ENCODE results near the gene MAGEB4.

Gene MAGEB4

DNA sequence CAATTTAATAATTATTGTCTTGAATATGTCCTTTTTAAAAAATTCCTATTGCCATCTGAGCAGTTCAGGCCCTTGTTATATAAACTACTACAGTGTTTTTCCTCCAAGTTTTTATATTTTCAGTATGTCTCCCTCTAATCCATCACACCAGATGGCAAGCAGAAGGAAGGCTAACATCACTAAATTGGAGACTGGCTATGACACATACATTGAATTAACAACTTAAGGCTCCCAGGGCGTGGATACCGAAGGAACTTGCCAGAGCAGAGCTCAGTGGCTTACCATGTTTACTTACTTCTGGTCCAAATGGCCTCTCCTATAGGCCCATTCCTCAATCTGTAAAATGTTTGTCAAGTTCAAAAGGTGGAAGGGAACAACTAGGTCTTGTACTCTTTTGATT lies 18.1 kb downstream of the MAGEB4 start:
- Histone ChIP-seq H3K9ac (ENCODE audit: low read depth, low read length) (no peak overlapping the region), H3K4me1 (ENCODE audit: insufficient read depth, low read length) (no peaks in the 10 kb centered on the region), H3K9me3 (ENCODE audit: control insufficient read depth, insufficient read depth, low read length) (0 out of 2 replicates have a peak, but pooled peaks cover 7% of the 10 kb centered on the region), H3K36me3 (ENCODE audit: insufficient read depth, low read length) (no peaks in the 10 kb centered on the region)

- Histone ChIP-seq H3K36me3 (ENCODE audit: insufficient read depth, low read length) (no peaks in the 10 kb centered on the region), H3K9me3 (ENCODE audit: control insufficient read depth, insufficient read depth, low read length) (0 out of 2 replicates have a peak, but pooled peaks cover 4% of the 10 kb centered on the region), H3K9ac (ENCODE audit: low read depth, low read length) (no peak overlapping the region), H3K4me1 (ENCODE audit: insufficient read depth, low read length) (no peaks in the 10 kb centered on the region)
Observed at GRCh38 chrX:30261012-30261411, 19.2 kb downstream of the MAGEB4 start.

DNA sequence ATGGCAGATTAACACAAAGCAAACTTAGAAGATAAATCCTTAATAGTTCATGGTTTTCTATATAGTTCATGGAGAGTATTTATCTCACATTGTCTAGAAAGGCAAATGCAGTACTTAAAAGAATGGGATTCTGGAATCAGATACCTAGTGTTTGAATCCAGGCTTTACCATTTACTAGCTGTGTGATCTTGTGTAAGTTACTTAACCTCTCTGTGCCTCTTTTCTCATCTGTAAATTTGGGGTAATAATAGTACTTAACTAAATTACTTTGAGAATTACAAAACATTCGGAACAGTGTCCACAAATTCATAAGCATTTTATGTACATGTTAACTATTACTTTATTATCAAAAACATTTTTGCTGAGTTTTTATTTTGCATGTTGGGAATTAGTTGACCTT lies 21.0 kb downstream of the MAGEB4 start:
- Histone ChIP-seq H3K9ac (ENCODE audit: low read depth, low read length) (no peak overlapping the region), H3K9me3 (ENCODE audit: control insufficient read depth, insufficient read depth, low read length) (no peaks in the 10 kb centered on the region), H3K36me3 (ENCODE audit: insufficient read depth, low read length) (no peaks in the 10 kb centered on the region), H3K4me1 (ENCODE audit: insufficient read depth, low read length) (no peaks in the 10 kb centered on the region)

DNA sequence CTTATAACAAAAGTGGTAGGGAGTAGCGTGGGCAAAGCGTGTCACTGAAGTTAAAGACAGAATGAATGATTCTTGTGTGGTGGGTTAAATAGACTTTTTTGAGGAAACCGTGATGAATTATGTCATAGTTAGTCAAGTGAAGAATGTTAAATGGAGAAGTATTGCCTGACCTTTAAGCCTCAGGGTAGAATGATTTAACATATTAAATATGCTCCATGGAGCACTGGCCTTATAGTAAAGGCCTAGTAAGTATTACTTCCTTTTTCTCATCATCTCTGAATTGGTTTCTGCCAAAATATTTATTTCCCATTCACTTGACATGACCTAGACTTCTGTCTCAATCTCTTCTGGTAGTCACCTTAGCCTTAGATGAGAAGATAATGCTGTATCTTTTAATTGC lies 28.8 kb downstream of the MAGEB4 start:
- Histone ChIP-seq H3K4me1 (ENCODE audit: insufficient read depth, low read length) (no peaks in the 10 kb centered on the region), H3K36me3 (ENCODE audit: insufficient read depth, low read length) (no peaks in the 10 kb centered on the region), H3K9me3 (ENCODE audit: control insufficient read depth, insufficient read depth, low read length) (no peaks in the 10 kb centered on the region), H3K9ac (ENCODE audit: low read depth, low read length) (no peak overlapping the region)

DNA sequence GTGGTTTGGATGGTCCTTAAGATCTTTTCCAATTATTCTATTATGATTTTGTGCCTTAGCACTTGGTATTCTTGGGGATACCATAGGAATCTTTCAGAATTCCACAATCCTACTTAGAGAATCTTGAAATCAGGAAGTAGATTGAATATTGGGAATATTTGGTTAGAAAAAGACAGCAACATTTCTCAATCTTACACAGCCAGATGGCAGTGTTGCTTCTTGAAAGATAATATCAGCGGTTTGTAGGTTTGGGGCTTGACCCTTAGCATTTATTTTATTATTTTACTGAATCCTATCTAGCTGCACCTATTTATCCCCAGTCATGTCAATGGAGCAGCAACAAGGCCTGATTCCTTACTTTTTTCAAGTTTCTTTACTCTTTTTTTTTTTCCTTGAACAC lies 33.7 kb downstream of the MAGEB4 start:
- no peaks in the 10 kb centered on the region for H3K9me3 ChIP-seq (ENCODE audit: control insufficient read depth, insufficient read depth, low read length)
- no peak overlapping the region for H3K9ac ChIP-seq (ENCODE audit: low read depth, low read length)
- no peaks in the 10 kb centered on the region for H3K4me1 ChIP-seq (ENCODE audit: insufficient read depth, low read length)
- no peaks in the 10 kb centered on the region for H3K36me3 ChIP-seq (ENCODE audit: insufficient read depth, low read length)

DNA sequence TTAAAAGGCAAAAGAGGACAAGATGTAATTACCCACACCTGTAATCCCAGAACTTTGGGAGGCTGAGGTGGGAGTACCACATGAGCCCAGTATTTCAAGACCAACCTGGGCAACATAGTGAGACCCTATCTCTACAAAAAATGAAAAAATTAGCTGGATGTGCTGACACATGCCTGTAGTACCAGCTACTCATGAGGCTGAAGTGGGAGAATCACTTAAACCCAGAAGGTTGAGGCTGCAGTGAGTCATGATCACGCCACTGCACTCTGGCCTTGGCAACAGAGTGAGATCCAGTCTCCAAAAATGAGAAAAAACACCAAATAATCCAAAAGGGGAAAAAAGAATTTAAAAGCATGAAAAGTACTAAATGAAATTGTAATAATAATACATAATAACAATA lies 36.6 kb downstream of the MAGEB4 start:
- Histone ChIP-seq H3K9me3 (ENCODE audit: control insufficient read depth, insufficient read depth, low read length) (no peaks in the 10 kb centered on the region), H3K9ac (ENCODE audit: low read depth, low read length) (no peak overlapping the region), H3K36me3 (ENCODE audit: insufficient read depth, low read length) (no peaks in the 10 kb centered on the region), H3K4me1 (ENCODE audit: insufficient read depth, low read length) (peaks cover 5% of the 10 kb centered on the region; the same call in 1 of the 2 replicates)

DNA sequence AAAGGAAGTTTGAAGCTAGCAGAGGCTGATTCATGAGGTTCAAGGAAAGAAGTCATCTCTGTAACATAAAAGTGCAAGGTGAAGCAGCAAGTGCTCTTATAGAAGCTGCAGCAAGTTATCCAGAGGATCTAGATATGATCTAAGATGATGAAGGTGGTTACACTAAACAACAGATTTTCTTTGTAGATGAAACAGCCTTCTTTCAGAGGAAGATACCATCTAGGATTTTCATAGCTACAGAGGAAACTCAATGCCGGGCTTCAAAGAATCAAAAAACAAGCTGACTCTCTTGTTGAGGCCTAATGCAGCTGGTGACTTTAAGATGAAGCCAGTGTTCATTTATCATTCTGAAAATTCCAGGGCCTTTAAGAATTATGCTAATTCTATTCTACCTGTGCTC lies 38.6 kb downstream of the MAGEB4 start:
- Histone ChIP-seq H3K9me3 (ENCODE audit: control insufficient read depth, insufficient read depth, low read length) (no peaks in the 10 kb centered on the region), H3K9ac (ENCODE audit: low read depth, low read length) (no peak overlapping the region), H3K36me3 (ENCODE audit: insufficient read depth, low read length) (no peaks in the 10 kb centered on the region), H3K4me1 (ENCODE audit: insufficient read depth, low read length) (peaks cover 14% of the 10 kb centered on the region; the same call in 1 of the 2 replicates)

GRCh38 chrX:30282527-30282926 lies 40.7 kb downstream of the MAGEB4 start:
- no peaks in the 10 kb centered on the region for H3K9me3 ChIP-seq (ENCODE audit: control insufficient read depth, insufficient read depth, low read length)
- H3K9ac ChIP-seq (ENCODE audit: low read depth, low read length): no peak overlapping the region
- no peaks in the 10 kb centered on the region for H3K36me3 ChIP-seq (ENCODE audit: insufficient read depth, low read length)
- peaks cover 14% of the 10 kb centered on the region; the same call in 1 of the 2 replicates for H3K4me1 ChIP-seq (ENCODE audit: insufficient read depth, low read length)

DNA sequence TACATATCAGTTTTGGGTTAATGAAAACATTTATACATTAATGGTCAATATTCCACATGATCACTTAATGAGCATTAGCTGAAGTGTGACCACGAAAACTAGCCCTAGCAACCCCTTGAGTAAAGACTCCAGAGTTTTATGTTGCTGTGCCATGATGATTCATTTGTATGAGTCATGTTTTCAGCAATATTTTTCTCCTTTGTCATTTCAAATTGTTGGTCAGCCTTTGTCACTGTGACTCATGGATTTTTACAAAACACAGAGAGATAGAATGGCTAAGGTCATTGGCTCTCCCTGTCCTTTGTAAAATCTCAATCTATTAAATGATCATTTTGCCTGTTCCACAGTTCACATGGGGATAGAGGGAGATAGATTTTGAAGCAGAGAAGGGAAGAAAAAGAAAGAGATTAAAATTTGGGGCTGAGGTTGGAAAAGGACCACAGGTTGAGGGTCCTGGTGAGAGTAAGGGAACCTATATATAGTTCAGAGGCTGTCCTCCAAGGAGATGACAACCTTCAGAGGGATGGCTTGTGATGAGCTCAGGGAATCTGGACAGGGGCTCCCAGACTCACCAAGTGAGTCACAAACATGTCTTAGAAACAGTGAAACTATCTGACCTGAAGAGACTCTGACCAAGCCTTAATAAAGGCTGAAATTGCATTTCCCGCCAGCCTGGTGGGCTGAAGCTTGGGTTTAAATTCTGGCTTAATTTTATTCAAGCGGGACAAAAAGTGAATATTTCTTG lies 41.8 kb downstream of the MAGEB4 start:
- Histone ChIP-seq H3K9ac (ENCODE audit: low read depth, low read length) (no peak overlapping the region), H3K36me3 (ENCODE audit: insufficient read depth, low read length) (no peaks in the 10 kb centered on the region), H3K9me3 (ENCODE audit: control insufficient read depth, insufficient read depth, low read length) (no peaks in the 10 kb centered on the region)

More for the DNA sequence above, 41.8 kb downstream of the MAGEB4 start:
- peaks cover 14% of the 10 kb centered on the region; the same call in 1 of the 2 replicates for H3K4me1 ChIP-seq (ENCODE audit: insufficient read depth, low read length)
